Measurements from ENCODE around the gene STK32A.

The STK32A gene

GRCh38 chr5:147234825-147235635 is at the start of gene STK32A:
STK32A (plus strand) TSS chr5:147235026; CDS start chr5:147239635, 4,609 bp downstream.
- peak; percentile 39 for ATAC-seq

GRCh38 chr5:147187099-147187540 is 47.7 kb upstream of the STK32A start:
- ATAC-seq, result no peak
- no peak for DNase-seq (ENCODE audit: low spot score in 2 of 2)
- H3K4me1 Mint-ChIP-seq, result peaks cover 6% of the 10 kb centered on the region
- H3K9me3 Mint-ChIP-seq, result no peaks in the 10 kb centered on the region
- no peak overlapping the region for H3K27ac Mint-ChIP-seq
- H3K36me3 Mint-ChIP-seq, result no peaks in the 10 kb centered on the region
- H3K4me3 Mint-ChIP-seq, result no peak overlapping the region

More at GRCh38 chr5:147234825-147235635, at the start of gene STK32A:
- H3K4me1 Mint-ChIP-seq, result peaks cover 12% of the 10 kb centered on the region
- H3K9me3 Mint-ChIP-seq, result no peaks in the 10 kb centered on the region
- peak within 1 kb of the TSS; percentile 35 for H3K4me3 Mint-ChIP-seq
- no peaks in the 10 kb centered on the region for H3K36me3 Mint-ChIP-seq
- DNase-seq (ENCODE audit: low spot score in 2 of 2), result no peak
- no peak within 1 kb of the TSS for H3K27ac Mint-ChIP-seq

GRCh38 chr5:147188200-147189108 is 46.4 kb upstream of the STK32A start:
- Mint-ChIP-seq H3K27ac (no peak overlapping the region), H3K36me3 (no peaks in the 10 kb centered on the region), H3K4me3 (no peak overlapping the region), H3K9me3 (no peaks in the 10 kb centered on the region), H3K4me1 (peaks cover 6% of the 10 kb centered on the region)
- ATAC-seq (peak; percentile 69), DNase-seq (ENCODE audit: low spot score in 2 of 2) (peak; percentile 43 to 55)

GRCh38 chr5:147189109-147189424 is 45.8 kb upstream of the STK32A start:
- Mint-ChIP-seq H3K4me1 (peaks cover 6% of the 10 kb centered on the region), H3K4me3 (no peak overlapping the region)

GRCh38 chr5:147190331-147190730 is 44.5 kb upstream of the STK32A start:
- H3K4me1 Mint-ChIP-seq, result peaks cover 6% of the 10 kb centered on the region
- no peak overlapping the region for H3K4me3 Mint-ChIP-seq
- no peaks in the 10 kb centered on the region for H3K9me3 Mint-ChIP-seq
- no peak overlapping the region for H3K27ac Mint-ChIP-seq
- ATAC-seq, result no peak
- no peak for DNase-seq (ENCODE audit: low spot score in 2 of 2)
- no peaks in the 10 kb centered on the region for H3K36me3 Mint-ChIP-seq

More at GRCh38 chr5:147189109-147189424, 45.8 kb upstream of the STK32A start:
- H3K27ac Mint-ChIP-seq, result no peak overlapping the region
- no peaks in the 10 kb centered on the region for H3K36me3 Mint-ChIP-seq
- H3K9me3 Mint-ChIP-seq, result no peaks in the 10 kb centered on the region
- no peak for DNase-seq (ENCODE audit: low spot score in 2 of 2)
- ATAC-seq, result no peak

- Mint-ChIP-seq H3K4me1 (peaks cover 6% of the 10 kb centered on the region), H3K27ac (no peak overlapping the region), H3K36me3 (no peaks in the 10 kb centered on the region), H3K9me3 (no peaks in the 10 kb centered on the region), H3K4me3 (no peak overlapping the region)
- no peak for DNase-seq (ENCODE audit: low spot score in 2 of 2)
- ATAC-seq, result no peak
Observed at GRCh38 chr5:147193123-147193522, 41.7 kb upstream of the STK32A start.

GRCh38 chr5:147200004-147200403 is 34.8 kb upstream of the STK32A start:
- H3K27ac Mint-ChIP-seq, result no peak overlapping the region
- no peaks in the 10 kb centered on the region for H3K4me1 Mint-ChIP-seq
- DNase-seq (ENCODE audit: low spot score in 2 of 2) (no peak), ATAC-seq (no peak)
- H3K36me3 Mint-ChIP-seq, result no peaks in the 10 kb centered on the region
- H3K9me3 Mint-ChIP-seq, result no peaks in the 10 kb centered on the region
- no peak overlapping the region for H3K4me3 Mint-ChIP-seq

- Mint-ChIP-seq H3K27ac (no peak overlapping the region), H3K36me3 (no peaks in the 10 kb centered on the region), H3K4me1 (no peaks in the 10 kb centered on the region), H3K4me3 (no peak overlapping the region), H3K9me3 (no peaks in the 10 kb centered on the region)
- no peak for ATAC-seq
- DNase-seq (ENCODE audit: low spot score in 2 of 2), result no peak
Observed at GRCh38 chr5:147203213-147203612, 31.6 kb upstream of the STK32A start.

- H3K27ac Mint-ChIP-seq, result no peak overlapping the region
- H3K9me3 Mint-ChIP-seq, result no peaks in the 10 kb centered on the region
- ATAC-seq (no peak), DNase-seq (ENCODE audit: low spot score in 2 of 2) (no peak)
- H3K4me1 Mint-ChIP-seq, result no peaks in the 10 kb centered on the region
- no peaks in the 10 kb centered on the region for H3K36me3 Mint-ChIP-seq
- no peak overlapping the region for H3K4me3 Mint-ChIP-seq
Observed at GRCh38 chr5:147204576-147204975, 30.2 kb upstream of the STK32A start.

GRCh38 chr5:147208134-147208533 is 26.7 kb upstream of the STK32A start:
- ATAC-seq (no peak), DNase-seq (ENCODE audit: low spot score in 2 of 2) (no peak)
- no peak overlapping the region for H3K27ac Mint-ChIP-seq
- H3K4me3 Mint-ChIP-seq, result no peak overlapping the region
- H3K9me3 Mint-ChIP-seq, result no peaks in the 10 kb centered on the region
- H3K4me1 Mint-ChIP-seq, result no peaks in the 10 kb centered on the region
- H3K36me3 Mint-ChIP-seq, result no peaks in the 10 kb centered on the region

- H3K27ac Mint-ChIP-seq, result peak overlapping the region; percentile 60
- H3K9me3 Mint-ChIP-seq, result peaks cover 11% of the 10 kb centered on the region
- H3K4me3 Mint-ChIP-seq, result no peak overlapping the region
- DNase-seq (ENCODE audit: low spot score in 2 of 2) (no peak), ATAC-seq (peak; percentile 49)
- H3K36me3 Mint-ChIP-seq, result no peaks in the 10 kb centered on the region
- H3K4me1 Mint-ChIP-seq, result peaks cover 19% of the 10 kb centered on the region
Observed at GRCh38 chr5:147216552-147217154, 18.2 kb upstream of the STK32A start.

GRCh38 chr5:147223343-147223742 is 11.5 kb upstream of the STK32A start:
- H3K27ac Mint-ChIP-seq, result no peak overlapping the region
- no peak for DNase-seq (ENCODE audit: low spot score in 2 of 2)
- peaks cover 6% of the 10 kb centered on the region for H3K4me1 Mint-ChIP-seq
- H3K36me3 Mint-ChIP-seq, result no peaks in the 10 kb centered on the region
- no peak overlapping the region for H3K4me3 Mint-ChIP-seq
- ATAC-seq, result no peak
- peaks cover 9% of the 10 kb centered on the region for H3K9me3 Mint-ChIP-seq

GRCh38 chr5:147223948-147224791 is 10.7 kb upstream of the STK32A start:
- no peak overlapping the region for H3K4me3 Mint-ChIP-seq
- ATAC-seq (no peak), DNase-seq (ENCODE audit: low spot score in 2 of 2) (no peak)
- H3K4me1 Mint-ChIP-seq, result peaks cover 6% of the 10 kb centered on the region
- peaks cover 5% of the 10 kb centered on the region for H3K9me3 Mint-ChIP-seq
- H3K36me3 Mint-ChIP-seq, result no peaks in the 10 kb centered on the region
- H3K27ac Mint-ChIP-seq, result no peak overlapping the region

GRCh38 chr5:147225938-147226337 is 8.9 kb upstream of the STK32A start:
- H3K4me1 Mint-ChIP-seq, result peaks cover 6% of the 10 kb centered on the region
- peaks cover 4% of the 10 kb centered on the region for H3K9me3 Mint-ChIP-seq
- no peak overlapping the region for H3K27ac Mint-ChIP-seq
- no peak overlapping the region for H3K4me3 Mint-ChIP-seq
- DNase-seq (ENCODE audit: low spot score in 2 of 2) (no peak), ATAC-seq (no peak)
- H3K36me3 Mint-ChIP-seq, result no peaks in the 10 kb centered on the region

GRCh38 chr5:147226512-147226911 is 8.3 kb upstream of the STK32A start:
- DNase-seq (ENCODE audit: low spot score in 2 of 2) (no peak), ATAC-seq (no peak)
- Mint-ChIP-seq H3K36me3 (no peaks in the 10 kb centered on the region), H3K27ac (no peak overlapping the region), H3K4me3 (no peak overlapping the region), H3K9me3 (peaks cover 4% of the 10 kb centered on the region), H3K4me1 (peaks cover 6% of the 10 kb centered on the region)
